Neutrophil (primary cell): ENCODE measurements around the gene ZBTB26.

Source experiments
- H3K27ac ChIP-seq: fragments of 200-600 bp; sonication (generic); 2 replicates; pipeline ENCODE4 v1.5.1; 2016; ENCODE audit warnings: mild to moderate bottlenecking, moderate library complexity
- H3K27me3 ChIP-seq: fragments of 200-600 bp; sonication (generic); 2 replicates; pipeline ENCODE4 v1.6.0; 2016; ENCODE audit warnings: mild to moderate bottlenecking
- H3K36me3 ChIP-seq: fragments of 200-600 bp; sonication (generic); 2 replicates; pipeline ENCODE4 v1.5.1; 2017
- H3K4me1 ChIP-seq, 2 experiments: fragments of 200-600 bp in 1 of 2; sonication (generic) in 1 of 2; 1 replicate in 1 of 2; 2 replicates in 1 of 2; pipeline versions ENCODE4 v1.5.1 to v1.6.1; 2013 to 2016; ENCODE audit warnings: low read depth in 1 of 2, low read length in 1 of 2, mild to moderate bottlenecking in 1 of 2, moderate library complexity in 1 of 2; ENCODE audit not compliant: control insufficient read depth in 1 of 2, insufficient read depth in 1 of 2
- H3K4me3 ChIP-seq, 2 experiments: fragments of 200-600 bp in 1 of 2; sonication (generic) in 1 of 2; 1 replicate in 1 of 2; 2 replicates in 1 of 2; pipeline ENCODE4 v1.5.1; 2013 to 2016; ENCODE audit warnings: low read depth in 1 of 2, low read length in 1 of 2, mild to moderate bottlenecking in 1 of 2, moderate library complexity in 1 of 2
- H3K9me3 ChIP-seq: fragments of 200-600 bp; sonication (generic); 2 replicates; pipeline ENCODE4 v1.5.1; 2016
- TF ChIP-seq, protein P1 (sequence below): fragments of 200-600 bp; sonication (generic); IDR thresholded peaks from 2 replicates; pipeline ENCODE4 v1.5.1; 2016; ENCODE audit warnings: antibody characterized with exemption

ZBTB26 gene

DNA sequence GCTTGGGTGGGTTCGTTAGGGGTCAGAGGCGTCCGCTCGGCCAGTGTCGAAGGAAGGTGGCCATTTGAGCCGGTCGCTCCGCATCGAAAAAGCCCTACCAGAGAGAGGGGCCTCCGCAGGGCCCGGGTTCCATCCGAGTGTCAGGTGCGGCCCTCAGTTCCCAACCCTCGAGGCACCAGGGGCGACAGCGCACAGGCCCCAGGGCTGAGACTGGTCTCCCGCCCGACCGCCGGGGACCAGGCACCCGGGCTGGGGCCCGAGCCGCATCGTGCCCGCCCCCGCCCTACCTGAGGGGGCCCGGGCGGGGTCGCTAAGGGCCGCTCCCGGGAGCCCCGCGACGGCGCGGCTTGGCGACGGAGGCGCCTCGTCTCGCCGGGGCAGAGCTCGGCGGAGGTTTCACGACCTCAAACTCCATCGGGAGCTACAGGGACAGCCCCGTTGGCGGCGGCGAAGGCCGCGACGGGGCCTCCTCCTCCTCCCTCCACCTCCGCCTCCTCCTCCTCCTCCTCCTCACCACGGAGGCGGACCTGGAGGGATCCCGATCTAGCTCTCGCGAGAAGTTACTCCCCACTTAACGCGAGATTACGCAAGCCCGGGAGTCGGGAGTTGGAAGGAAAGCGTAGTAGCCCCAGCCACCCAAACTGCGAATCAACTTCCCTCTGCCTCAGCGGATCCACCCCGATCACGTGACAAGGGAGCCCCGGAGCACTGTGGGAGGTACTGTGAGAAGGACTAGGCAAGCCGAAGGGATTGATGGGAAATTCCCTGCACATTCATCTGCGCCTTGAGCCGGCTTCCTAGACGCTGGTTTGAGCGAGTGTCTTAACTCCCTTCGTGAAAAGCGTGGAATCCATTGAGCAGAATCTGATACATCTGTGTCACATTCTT lies 26.2 kb downstream of the ZBTB26 start, which contains the start of gene RC3H2:
RC3H2 (minus strand) TSS at position 537 of the 888 bp plus-strand sequence. CDS start 7,850 bp downstream, outside the sequence.
- H3K36me3 ChIP-seq, result no peaks in the 10 kb centered on the region
- peak within 1 kb of the TSS; percentile 96 for H3K27ac ChIP-seq
- peaks cover 27 to 32% of the 10 kb centered on the region in 2 experiments for H3K4me1 ChIP-seq
- H3K9me3 ChIP-seq, result no peaks in the 10 kb centered on the region
- TF ChIP-seq, protein P1, sequence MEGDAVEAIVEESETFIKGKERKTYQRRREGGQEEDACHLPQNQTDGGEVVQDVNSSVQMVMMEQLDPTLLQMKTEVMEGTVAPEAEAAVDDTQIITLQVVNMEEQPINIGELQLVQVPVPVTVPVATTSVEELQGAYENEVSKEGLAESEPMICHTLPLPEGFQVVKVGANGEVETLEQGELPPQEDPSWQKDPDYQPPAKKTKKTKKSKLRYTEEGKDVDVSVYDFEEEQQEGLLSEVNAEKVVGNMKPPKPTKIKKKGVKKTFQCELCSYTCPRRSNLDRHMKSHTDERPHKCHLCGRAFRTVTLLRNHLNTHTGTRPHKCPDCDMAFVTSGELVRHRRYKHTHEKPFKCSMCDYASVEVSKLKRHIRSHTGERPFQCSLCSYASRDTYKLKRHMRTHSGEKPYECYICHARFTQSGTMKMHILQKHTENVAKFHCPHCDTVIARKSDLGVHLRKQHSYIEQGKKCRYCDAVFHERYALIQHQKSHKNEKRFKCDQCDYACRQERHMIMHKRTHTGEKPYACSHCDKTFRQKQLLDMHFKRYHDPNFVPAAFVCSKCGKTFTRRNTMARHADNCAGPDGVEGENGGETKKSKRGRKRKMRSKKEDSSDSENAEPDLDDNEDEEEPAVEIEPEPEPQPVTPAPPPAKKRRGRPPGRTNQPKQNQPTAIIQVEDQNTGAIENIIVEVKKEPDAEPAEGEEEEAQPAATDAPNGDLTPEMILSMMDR, result peak; percentile 19
- no peaks in the 10 kb centered on the region for H3K27me3 ChIP-seq
- H3K4me3 ChIP-seq, result peak within 1 kb of the TSS; percentile 82 to 93

DNA sequence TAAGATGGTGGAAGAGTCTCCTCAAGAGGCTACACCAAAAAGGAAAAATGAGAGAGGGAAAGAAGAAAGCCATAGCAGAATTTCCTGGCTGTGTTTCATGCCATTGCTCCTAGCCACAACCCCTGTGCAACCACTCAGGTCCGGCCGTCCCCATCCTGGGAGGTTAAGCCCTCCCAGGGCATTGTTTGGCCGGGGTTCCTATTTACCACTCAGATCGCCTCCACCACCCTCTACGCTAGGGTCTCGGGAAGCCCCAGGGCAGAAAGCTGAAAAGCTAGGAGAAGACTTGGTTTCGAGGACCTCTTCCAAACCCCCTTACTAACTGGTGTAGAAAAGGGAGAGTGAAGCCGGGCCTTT lies 26.9 kb downstream of the ZBTB26 start:
- Histone ChIP-seq H3K27me3 (no peaks in the 10 kb centered on the region), H3K4me3 (peak overlapping the region; percentile 82 to 93), H3K9me3 (no peaks in the 10 kb centered on the region), H3K4me1 (peaks cover 27 to 32% of the 10 kb centered on the region in 2 experiments), H3K36me3 (no peaks in the 10 kb centered on the region), H3K27ac (peak overlapping the region; percentile 96)
- TF ChIP-seq, protein P1, result no peak

DNA sequence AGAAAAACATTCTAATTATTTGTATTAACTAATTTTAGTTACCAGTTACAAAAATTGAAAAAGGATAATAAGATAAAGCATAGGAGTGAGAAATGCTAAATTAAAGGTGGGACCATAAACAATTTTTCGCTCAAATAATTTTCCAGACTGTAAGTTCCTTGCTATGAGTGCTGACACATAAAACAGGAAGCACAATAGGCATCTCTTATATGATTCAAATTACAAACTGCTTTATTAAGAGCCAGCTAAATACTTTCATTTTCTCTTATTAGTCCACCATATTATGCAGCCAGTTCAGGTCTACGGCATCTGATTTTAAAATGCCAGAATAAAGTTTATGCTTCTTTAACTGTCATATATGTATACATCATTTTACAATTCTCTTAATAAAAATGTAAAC lies 30.5 kb downstream of the ZBTB26 start:
- H3K27ac ChIP-seq, result peak overlapping the region; percentile 28
- H3K27me3 ChIP-seq, result no peaks in the 10 kb centered on the region
- peaks cover 27 to 31% of the 10 kb centered on the region in 2 experiments for H3K4me1 ChIP-seq
- no peak overlapping the region for H3K4me3 ChIP-seq
- peaks cover 12% of the 10 kb centered on the region for H3K36me3 ChIP-seq
- TF ChIP-seq, protein P1, result no peak
- no peaks in the 10 kb centered on the region for H3K9me3 ChIP-seq

DNA sequence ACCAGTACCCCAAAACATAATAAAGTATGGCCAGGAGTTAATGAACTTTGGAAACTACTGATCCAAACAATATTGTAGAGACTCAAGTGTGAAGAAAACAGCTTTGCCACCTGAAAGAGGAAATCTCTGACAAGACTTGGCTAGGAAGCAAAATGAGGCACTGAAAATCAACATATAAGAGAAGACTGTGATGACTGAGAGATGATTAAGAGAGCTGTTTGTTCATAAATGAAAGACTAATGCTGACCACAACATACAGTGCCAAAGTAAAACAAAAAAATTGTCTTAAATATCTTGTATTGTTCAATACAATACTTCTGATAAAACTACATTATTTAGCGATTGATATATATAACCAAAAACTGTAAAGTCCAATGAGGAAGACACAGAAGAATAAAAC lies 33.3 kb downstream of the ZBTB26 start:
- no peaks in the 10 kb centered on the region for H3K27me3 ChIP-seq
- no peak overlapping the region for H3K27ac ChIP-seq
- TF ChIP-seq, protein P1, result no peak
- peaks cover 37% of the 10 kb centered on the region for H3K36me3 ChIP-seq
- H3K9me3 ChIP-seq, result no peaks in the 10 kb centered on the region
- no peak overlapping the region for H3K4me3 ChIP-seq
- peaks cover 6 to 9% of the 10 kb centered on the region in 2 experiments for H3K4me1 ChIP-seq

DNA sequence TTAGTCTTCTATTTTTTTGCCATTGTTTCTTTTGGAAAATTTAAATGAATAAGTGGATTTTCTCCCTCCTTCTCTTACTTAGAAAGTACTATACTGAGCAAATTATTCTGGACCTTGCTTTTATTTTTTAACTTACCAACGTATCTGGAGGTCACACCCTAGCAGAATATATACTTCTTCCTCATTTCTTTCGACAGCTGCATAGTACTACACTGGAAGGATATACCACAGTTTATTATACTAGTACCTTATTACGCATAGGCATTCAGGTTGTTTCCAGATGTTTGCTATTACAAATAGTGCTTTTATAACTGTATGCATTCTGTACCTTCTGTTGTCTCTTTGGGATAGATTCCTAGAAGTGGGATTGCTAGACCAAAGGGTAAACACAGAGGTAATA lies 42.8 kb downstream of the ZBTB26 start:
- TF ChIP-seq, protein P1, result no peak
- Histone ChIP-seq H3K27ac (no peak overlapping the region), H3K9me3 (no peaks in the 10 kb centered on the region), H3K4me1 (no peaks in the 10 kb centered on the region), H3K4me3 (no peak overlapping the region), H3K27me3 (no peaks in the 10 kb centered on the region), H3K36me3 (peaks cover 86% of the 10 kb centered on the region)
